B cell (primary cell): ENCODE results near the gene FBLN2. TPM values are rescaled to one million over a fixed set of nuclear protein-coding genes. Genes with fewer than 3 reads are reported as not detected.

Source experiments
- ATAC-seq: fragments of 200-7000 bp; cut with Tn5 transposase; one replicate; pipeline ENCODE4 v1.10.0; 2021; ENCODE audit warnings: low read depth, mild to moderate bottlenecking, moderate number of reproducible peaks, moderate library complexity
- CTCF ChIA-PET: fragments of 350-600 bp; sonication (Branson Sonifier 250); formaldehyde crosslinking; loops from one replicate; lab custom pipeline; 2021; ENCODE audit warnings: antibody characterized with exemption, inconsistent platforms; lab: Charles Lee
- POLR2A ChIA-PET: fragments of 350-600 bp; sonication (Branson Sonifier 250); formaldehyde crosslinking; loops from one replicate; lab custom pipeline; 2021; ENCODE audit warnings: antibody characterized with exemption; lab: Charles Lee
- DNase-seq: peaks from one replicate; pipeline ENCODE4 v3.0.0; 2013
- H2AFZ ChIP-seq: 2 replicates; pipeline ENCODE4 v1.6.1; 2012; ENCODE audit warnings: mild to moderate bottlenecking, low read depth, low read length; ENCODE audit not compliant: insufficient read depth, poor library complexity, severe bottlenecking
- H3K27ac ChIP-seq, 2 donors: 1 replicate in 1 of 2; 2 replicates in 1 of 2; pipeline ENCODE4 v1.5.1; 2012 to 2013; ENCODE audit warnings: low read length in 2 of 2, mild to moderate bottlenecking in 2 of 2, moderate library complexity in 1 of 2
- H3K27me3 ChIP-seq, 4 experiments: fragments of 200-600 bp in 1 of 4; sonication (generic) in 1 of 4; replicated peaks in 1 of 4; 1 replicate in 2 of 4; 2 replicates in 2 of 4; pipeline versions ENCODE4 v1.6.1 to v1.7.0; 2013 to 2016; ENCODE audit warnings: low read length in 3 of 4, mild to moderate bottlenecking in 2 of 4, mixed read lengths in 1 of 4, moderate library complexity in 1 of 4; ENCODE audit not compliant: insufficient read depth in 4 of 4, control insufficient read depth in 3 of 4; ENCODE audit errors: control extremely low read depth in 1 of 4
- H3K36me3 ChIP-seq, 2 experiments: replicated peaks in 1 of 2; 1 replicate in 1 of 2; 2 replicates in 1 of 2; pipeline versions ENCODE4 v1.6.1 to v1.7.1; 2013; ENCODE audit warnings: low read length in 1 of 2; ENCODE audit not compliant: insufficient read depth in 2 of 2, control insufficient read depth in 1 of 2; ENCODE audit errors: control extremely low read depth in 1 of 2, extremely low read depth in 1 of 2
- H3K4me1 ChIP-seq, 2 donors: fragments of 200-600 bp in 1 of 2; sonication (generic) in 1 of 2; 1 replicate in 1 of 2; 2 replicates in 1 of 2; pipeline versions ENCODE4 v1.5.1 to v1.6.1; 2013 to 2017; ENCODE audit warnings: low read length in 2 of 2; ENCODE audit not compliant: control insufficient read depth in 2 of 2, insufficient read depth in 2 of 2
- H3K4me2 ChIP-seq: replicated peaks from 2 replicates; pipeline ENCODE3; 2012; ENCODE audit warnings: mild to moderate bottlenecking, low read depth, low read length; ENCODE audit not compliant: poor library complexity, severe bottlenecking
- H3K4me3 ChIP-seq, 5 experiments: fragments of 200-600 bp in 1 of 5; sonication (generic) in 1 of 5; 1 replicate in 3 of 5; 2 replicates in 2 of 5; pipeline versions ENCODE4 v1.5.1 to v1.7.0; 2011 to 2016; ENCODE audit warnings: low read length in 4 of 5, mild to moderate bottlenecking in 4 of 5, low read depth in 2 of 5, control low read depth in 1 of 5, moderate library complexity in 1 of 5; ENCODE audit not compliant: insufficient read depth in 1 of 5; ENCODE audit errors: control extremely low read depth in 1 of 5, extremely low read depth in 1 of 5
- H3K79me2 ChIP-seq: fragments of 200-600 bp; sonication (generic); one replicate; pipeline ENCODE4 v1.6.0; 2016; ENCODE audit warnings: low read length; ENCODE audit not compliant: control insufficient read depth, insufficient read depth
- H3K9ac ChIP-seq: fragments of 200-600 bp; sonication (generic); 2 replicates; pipeline ENCODE4 v1.6.1; 2017; ENCODE audit warnings: mild to moderate bottlenecking, low read length, moderate library complexity
- H3K9me3 ChIP-seq, 3 donors: one replicate each; pipeline versions ENCODE4 v1.6.1 to v1.7.1; 2013; ENCODE audit warnings: low read length in 2 of 3; ENCODE audit not compliant: control insufficient read depth in 2 of 3, insufficient read depth in 1 of 3; ENCODE audit errors: control extremely low read depth in 1 of 3
- H4K20me1 ChIP-seq: 2 replicates; pipeline ENCODE4 v1.6.0; 2012; ENCODE audit warnings: mild to moderate bottlenecking, low read length; ENCODE audit not compliant: insufficient read depth, control insufficient read depth, poor library complexity, severe bottlenecking
- H3K27ac Mint-ChIP-seq: one replicate; pipeline ENCODE4 v1.8.0; 2021; ENCODE audit warnings: mixed read lengths
- H3K27me3 Mint-ChIP-seq: one replicate; pipeline ENCODE4 v1.8.0; 2021; ENCODE audit warnings: mixed read lengths
- H3K4me1 Mint-ChIP-seq: one replicate; pipeline ENCODE4 v1.8.0; 2021; ENCODE audit warnings: mixed read lengths
- H3K4me3 Mint-ChIP-seq: one replicate; pipeline ENCODE4 v1.8.0; 2021; ENCODE audit warnings: mixed read lengths
- H3K9me3 Mint-ChIP-seq: one replicate; pipeline ENCODE4 v1.8.0; 2022; ENCODE audit warnings: mixed read lengths; ENCODE audit not compliant: insufficient read depth
- EZH2 ChIP-seq: IDR thresholded peaks from 2 replicates; pipeline ENCODE4 v1.6.1; 2012; ENCODE audit warnings: borderline replicate concordance, low read depth, mild to moderate bottlenecking, moderate library complexity, low read length; ENCODE audit not compliant: insufficient read depth, poor library complexity, severe bottlenecking
- WGBS: methylation state at CpG from one replicate; pipeline ENCODE4 v1.1.5; 2013; ENCODE audit warnings: missing lambda C conversion rate; ENCODE audit not compliant: insufficient coverage; 5-methylcytosine and 5-hydroxymethylcytosine counted together
- intact Hi-C: fragments of 100-400 bp; cut with micrococcal nuclease; formaldehyde crosslinking; loops from one replicate; pipeline ENCODE4 v1.10.0; 2022
- polyA plus RNA-seq: library from polyadenylated mRNA; depleted of rRNA; stranded (reverse); fragments of >200 nt; gene quantifications from 2 replicates; pipeline ENCODE4 v1.2.3, GENCODE V29; 2012
- total RNA-seq, 2 donors: library from RNA; stranded (reverse); fragments of 120-200 nt in 1 of 2; gene quantifications; 1 replicate in 1 of 2; 2 replicates in 1 of 2; pipeline versions ENCODE4 v1.2.3 to v1.2.4, GENCODE V29; 2013 to 2022
- TF ChIP-seq, protein P1 (sequence below): fragments of 200-600 bp; IDR thresholded peaks from one replicate; pipeline ENCODE4 v1.8.0; 2022; ENCODE audit warnings: antibody characterized with exemption, mild to moderate bottlenecking

Gene FBLN2
- total and polyA plus RNA-seq, 2 donors (not counting 1 experiment from before 2014, with no cell fraction given): 3.6 to 8.2 TPM

DNA sequence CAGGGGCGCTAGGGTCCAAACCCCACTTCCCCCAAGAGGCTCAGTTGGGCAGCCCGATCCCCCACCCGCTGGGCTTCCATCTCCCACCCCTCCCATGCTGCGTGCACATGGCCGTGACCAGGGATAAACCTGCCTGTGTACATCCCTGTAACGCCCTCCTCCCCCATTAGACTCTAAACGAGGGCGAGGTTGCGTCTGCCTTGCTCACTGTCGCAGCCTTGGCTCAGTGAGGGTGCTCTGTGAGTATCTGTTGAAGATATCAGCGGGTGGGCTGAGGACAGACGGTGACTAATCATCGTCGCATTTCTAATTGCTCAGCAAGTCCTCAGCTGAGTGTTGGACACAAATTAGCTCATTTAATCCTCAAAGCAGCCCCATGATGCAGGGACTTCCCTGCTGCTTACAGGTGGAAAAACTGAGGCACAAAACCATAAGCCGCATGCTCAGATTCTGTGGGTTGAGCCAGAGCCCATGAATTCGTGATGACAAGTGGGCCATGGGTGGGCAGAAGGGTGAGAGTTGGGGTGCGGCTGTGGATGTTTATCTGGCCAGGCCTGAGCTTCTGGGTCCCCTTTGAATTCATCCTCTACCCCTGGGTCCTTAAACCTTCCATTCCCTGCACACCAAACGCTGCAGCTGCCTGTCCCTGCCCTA is 26.0 kb downstream of the FBLN2 start:
- H3K27me3 ChIP-seq: peaks cover 0 to 4% (median 0%) of the 10 kb centered on the region in 4 experiments
- H3K9me3 Mint-ChIP-seq: no peaks in the 10 kb centered on the region
- H3K9me3 ChIP-seq: no peaks in the 10 kb centered on the region
- 85% methylated on average over 10 of the region's 18 CpGs for WGBS
- no peaks in the 10 kb centered on the region for H3K79me2 ChIP-seq
- no peak overlapping the region for H3K27ac ChIP-seq
- no peaks in the 10 kb centered on the region for H3K27me3 Mint-ChIP-seq
- intact Hi-C loops: no loop called here
- H3K4me1 ChIP-seq: no peaks in the 10 kb centered on the region
- POLR2A ChIA-PET: no interaction called here
- DNase-seq: no peak
- H3K4me2 ChIP-seq: no peak overlapping the region
- H3K4me3 ChIP-seq: no peak overlapping the region
- no peaks in the 10 kb centered on the region for H4K20me1 ChIP-seq
- H3K9ac ChIP-seq: no peak overlapping the region
- no peak for ATAC-seq
- H3K4me1 Mint-ChIP-seq: no peaks in the 10 kb centered on the region
- CTCF ChIA-PET: no interaction called here
- H3K36me3 ChIP-seq: no peaks in the 10 kb centered on the region
- no peak overlapping the region for H3K4me3 Mint-ChIP-seq
- no peak overlapping the region for H2AFZ ChIP-seq
- no peak for TF ChIP-seq EZH2
- TF ChIP-seq, protein P1, sequence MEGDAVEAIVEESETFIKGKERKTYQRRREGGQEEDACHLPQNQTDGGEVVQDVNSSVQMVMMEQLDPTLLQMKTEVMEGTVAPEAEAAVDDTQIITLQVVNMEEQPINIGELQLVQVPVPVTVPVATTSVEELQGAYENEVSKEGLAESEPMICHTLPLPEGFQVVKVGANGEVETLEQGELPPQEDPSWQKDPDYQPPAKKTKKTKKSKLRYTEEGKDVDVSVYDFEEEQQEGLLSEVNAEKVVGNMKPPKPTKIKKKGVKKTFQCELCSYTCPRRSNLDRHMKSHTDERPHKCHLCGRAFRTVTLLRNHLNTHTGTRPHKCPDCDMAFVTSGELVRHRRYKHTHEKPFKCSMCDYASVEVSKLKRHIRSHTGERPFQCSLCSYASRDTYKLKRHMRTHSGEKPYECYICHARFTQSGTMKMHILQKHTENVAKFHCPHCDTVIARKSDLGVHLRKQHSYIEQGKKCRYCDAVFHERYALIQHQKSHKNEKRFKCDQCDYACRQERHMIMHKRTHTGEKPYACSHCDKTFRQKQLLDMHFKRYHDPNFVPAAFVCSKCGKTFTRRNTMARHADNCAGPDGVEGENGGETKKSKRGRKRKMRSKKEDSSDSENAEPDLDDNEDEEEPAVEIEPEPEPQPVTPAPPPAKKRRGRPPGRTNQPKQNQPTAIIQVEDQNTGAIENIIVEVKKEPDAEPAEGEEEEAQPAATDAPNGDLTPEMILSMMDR: no peak
- no peak overlapping the region for H3K27ac Mint-ChIP-seq

- H3K36me3 ChIP-seq: no peaks in the 10 kb centered on the region
- Mint-ChIP-seq H3K4me3 (no peak overlapping the region), H3K27ac (no peak overlapping the region), H3K9me3 (no peaks in the 10 kb centered on the region), H3K4me1 (no peaks in the 10 kb centered on the region), H3K27me3 (no peaks in the 10 kb centered on the region)
- ATAC-seq (no peak), DNase-seq (no peak)
- H3K4me1 ChIP-seq: no peaks in the 10 kb centered on the region
- no peaks in the 10 kb centered on the region for H4K20me1 ChIP-seq
- 66% methylated on average over 11 of the region's 11 CpGs for WGBS
- CTCF ChIA-PET: no interaction called here
- H3K27me3 ChIP-seq: peaks cover 0 to 4% (median 0%) of the 10 kb centered on the region in 4 experiments
- intact Hi-C loops: no loop called here
- no peak overlapping the region for H3K4me2 ChIP-seq
- no peak overlapping the region for H3K27ac ChIP-seq
- POLR2A ChIA-PET: no interaction called here
- H2AFZ ChIP-seq: no peak overlapping the region
- no peak for TF ChIP-seq EZH2
- TF ChIP-seq, protein P1: no peak
- no peak overlapping the region for H3K9ac ChIP-seq
- H3K9me3 ChIP-seq: no peaks in the 10 kb centered on the region
- H3K79me2 ChIP-seq: no peaks in the 10 kb centered on the region
- H3K4me3 ChIP-seq: no peak overlapping the region
These were observed 26.6 kb downstream of the FBLN2 start for GRCh38 chr3:13575459-13576061.
